PC-9 (cell line): ENCODE measurements around the gene SPATC1L.

ENCODE experiments used
- CTCF ChIP-seq: fragments of 200-600 bp; sonication (generic); conservative IDR thresholded peaks from 2 replicates; pipeline ENCODE4 v1.6.1; 2017; ENCODE audit warnings: mixed run types, antibody characterized with exemption, mild to moderate bottlenecking, moderate library complexity
- EZH2 ChIP-seq: fragments of 200-600 bp; sonication (generic); IDR thresholded peaks from 2 replicates; pipeline ENCODE4 v1.8.0; 2017; ENCODE audit warnings: antibody characterized with exemption, low read depth

GRCh38 chr21:46210378-46211136 lies 26.3 kb upstream of the SPATC1L start:
- TF ChIP-seq EZH2 (no peak), CTCF (no peak)
